NCI-H82 (cell line): ENCODE data around the gene MOCS1.
A peak's percentile ranks its signal among the peaks of the same experiment; 100 is the strongest.

Source experiments
- DNase-seq: peaks from one replicate; lab custom pipeline; 2025; lab: John Stamatoyannopoulos, UW

The MOCS1 gene

GRCh38 chr6:39876111-39876510, 58.2 kb downstream of the MOCS1 start:
- no peak for DNase-seq

- DNase-seq: no peak
Measured at GRCh38 chr6:39873439-39873838, 60.8 kb downstream of the MOCS1 start.

GRCh38 chr6:39870950-39871349, 63.3 kb downstream of the MOCS1 start:
- peak; percentile 24 for DNase-seq

GRCh38 chr6:39867592-39867991, 66.7 kb downstream of the MOCS1 start:
- DNase-seq: peak; percentile 10

GRCh38 chr6:39865011-39865888, 69.0 kb downstream of the MOCS1 start:
- DNase-seq: peak; percentile 93

- peak; percentile 12 for DNase-seq
Measured at GRCh38 chr6:39861663-39862062, 72.6 kb downstream of the MOCS1 start.

- no peak for DNase-seq
Measured at GRCh38 chr6:39859025-39859424, 75.2 kb downstream of the MOCS1 start.

- no peak for DNase-seq
Measured at GRCh38 chr6:39855356-39855995, 78.8 kb downstream of the MOCS1 start.
